Measurements from ENCODE around the gene TELO2. TPM values are rescaled to one million over a fixed set of nuclear protein-coding genes. Genes with fewer than 3 reads are reported as not detected.

Gene TELO2
- total RNA-seq, 4 donors from 2014 or later, result 4.9 to 59.1 (median 39.0) TPM

- Histone ChIP-seq H3K9me3 (no peaks in the 10 kb centered on the region), H3K4me3 (no peak overlapping the region), H3K36me3 (no peaks in the 10 kb centered on the region), H3K27me3 (no peaks in the 10 kb centered on the region), H3K4me1 (no peaks in the 10 kb centered on the region), H3K27ac (no peak overlapping the region)
- TF ChIP-seq POLR2A (IDR thresholded peaks at IDR 0.05) (no peak), CTCF (IDR thresholded peaks at IDR 0.05) (no peak)
- no peak for DNase-seq
- intact Hi-C loops (cut with DNase I; ENCODE audit: low total_unique reads), result no loop called here
Measured at GRCh38 chr16:1458336-1458976, 34.7 kb upstream of the TELO2 start.

- Histone ChIP-seq H3K36me3 (no peaks in the 10 kb centered on the region), H3K27ac (no peak overlapping the region), H3K27me3 (no peaks in the 10 kb centered on the region), H3K4me3 (no peak overlapping the region), H3K9me3 (no peaks in the 10 kb centered on the region), H3K4me1 (no peaks in the 10 kb centered on the region)
- DNase-seq, result no peak
- intact Hi-C loops (cut with DNase I; ENCODE audit: low total_unique reads), result no loop called here
- no peak for TF ChIP-seq CTCF (IDR thresholded peaks at IDR 0.05)
- no peak for TF ChIP-seq POLR2A (IDR thresholded peaks at IDR 0.05)
Measured at GRCh38 chr16:1458977-1459341, 34.2 kb upstream of the TELO2 start.

GRCh38 chr16:1459967-1460366 is 33.2 kb upstream of the TELO2 start:
- H3K4me3 ChIP-seq, result no peak overlapping the region
- H3K27me3 ChIP-seq, result no peaks in the 10 kb centered on the region
- H3K9me3 ChIP-seq, result no peaks in the 10 kb centered on the region
- no peaks in the 10 kb centered on the region for H3K36me3 ChIP-seq
- no peak for DNase-seq
- intact Hi-C loops (cut with DNase I; ENCODE audit: low total_unique reads), result no loop called here
- H3K27ac ChIP-seq, result no peak overlapping the region
- H3K4me1 ChIP-seq, result no peaks in the 10 kb centered on the region
- no peak for TF ChIP-seq CTCF (IDR thresholded peaks at IDR 0.05)

GRCh38 chr16:1460602-1461138 is 32.5 kb upstream of the TELO2 start:
- Histone ChIP-seq H3K4me3 (no peak overlapping the region), H3K27me3 (no peaks in the 10 kb centered on the region), H3K27ac (peak overlapping the region; percentile 9 to 54), H3K9me3 (no peaks in the 10 kb centered on the region), H3K4me1 (no peaks in the 10 kb centered on the region), H3K36me3 (no peaks in the 10 kb centered on the region)
- TF ChIP-seq CTCF (IDR thresholded peaks at IDR 0.05) (no peak), POLR2A (IDR thresholded peaks at IDR 0.05) (no peak)
- peak in 1 of 2 donors; percentile 42 for DNase-seq
- intact Hi-C loops (cut with DNase I; ENCODE audit: low total_unique reads), result no loop called here

GRCh38 chr16:1461146-1461545 is 32.0 kb upstream of the TELO2 start:
- DNase-seq, result peak; percentile 62 to 66
- Histone ChIP-seq H3K4me1 (no peaks in the 10 kb centered on the region), H3K27me3 (no peaks in the 10 kb centered on the region), H3K4me3 (no peak overlapping the region), H3K9me3 (no peaks in the 10 kb centered on the region), H3K36me3 (no peaks in the 10 kb centered on the region), H3K27ac (peak overlapping the region; percentile 9 to 54)
- intact Hi-C loops (cut with DNase I; ENCODE audit: low total_unique reads), result no loop called here
- TF ChIP-seq CTCF (IDR thresholded peaks at IDR 0.05) (no peak), POLR2A (IDR thresholded peaks at IDR 0.05) (no peak)

Measured in uterus (tissue), 4 donors.